Activated CD4-positive, alpha-beta T cell treated with anti-CD3 and anti-CD28 coated beads for 1 hour (primary cell): Measurements from ENCODE around the gene OR2W1.

ENCODE experiments used
- DNase-seq: peaks from one replicate; pipeline ENCODE4 v3.0.0-alpha.2; 2020

OR2W1 gene

GRCh38 chr6:29045075-29045474 is at the start of gene OR2W1:
OR2W1 (minus strand) TSS chr6:29045175; CDS start chr6:29045175, 0 bp downstream.
- DNase-seq = no peak

- no peak for DNase-seq
These were observed 48.0 kb upstream of the OR2W1 start for GRCh38 chr6:29092957-29093356.

- DNase-seq = no peak
These were observed 42.2 kb upstream of the OR2W1 start, which contains the start of gene OR2B3 for GRCh38 chr6:29087213-29087612. OR2B3 (minus strand) TSS chr6:29087313; CDS start chr6:29087248, 65 bp downstream.

- DNase-seq = no peak
These were observed 37.5 kb upstream of the OR2W1 start for GRCh38 chr6:29082457-29082856.

GRCh38 chr6:29081312-29081711 is 36.3 kb upstream of the OR2W1 start:
- no peak for DNase-seq

- DNase-seq = no peak
These were observed 34.2 kb upstream of the OR2W1 start for GRCh38 chr6:29079203-29079602.

- DNase-seq = no peak
These were observed 27.1 kb upstream of the OR2W1 start for GRCh38 chr6:29071831-29072723.

GRCh38 chr6:29051680-29052079 is 6.7 kb upstream of the OR2W1 start:
- no peak for DNase-seq

- DNase-seq = no peak
These were observed 9.0 kb downstream of the OR2W1 start for GRCh38 chr6:29035951-29036350.

- no peak for DNase-seq
These were observed 16.2 kb downstream of the OR2W1 start for GRCh38 chr6:29028821-29029220.

GRCh38 chr6:29025927-29026585 is 18.9 kb downstream of the OR2W1 start:
- DNase-seq = no peak

- no peak for DNase-seq
These were observed 23.5 kb downstream of the OR2W1 start for GRCh38 chr6:29021434-29021833.

- DNase-seq = no peak
These were observed 25.3 kb downstream of the OR2W1 start for GRCh38 chr6:29019629-29020028.

- DNase-seq = no peak
These were observed 27.6 kb downstream of the OR2W1 start for GRCh38 chr6:29017428-29017802.

GRCh38 chr6:29016559-29017427 is 28.2 kb downstream of the OR2W1 start:
- peak; percentile 69 for DNase-seq

- DNase-seq = no peak
These were observed 30.0 kb downstream of the OR2W1 start for GRCh38 chr6:29014729-29015608.

GRCh38 chr6:29011276-29011734 is 33.7 kb downstream of the OR2W1 start:
- peak; percentile 22 for DNase-seq

- no peak for DNase-seq
These were observed 35.6 kb downstream of the OR2W1 start for GRCh38 chr6:29009358-29009757.

GRCh38 chr6:29008089-29008488 is 36.9 kb downstream of the OR2W1 start:
- DNase-seq = no peak

GRCh38 chr6:29005183-29005885 is 39.6 kb downstream of the OR2W1 start, which contains the start of gene ZNF311:
ZNF311 (minus strand) TSS chr6:29005315; CDS start chr6:29003954, 1,361 bp downstream.
- DNase-seq = no peak

- no peak for DNase-seq
These were observed 48.0 kb downstream of the OR2W1 start for GRCh38 chr6:28996844-28997510.
